NCI-H2196 (cell line): ENCODE results near the gene NPTN.
"Not testable (repeated sequence)": the region's sequence is repeated elsewhere in the genome, so short reads cannot be mapped to it uniquely, and the experiment has no call there.

Experiments used
- DNase-seq: peaks from one replicate; lab custom pipeline; 2025; ENCODE audit not compliant: unreplicated experiment; lab: John Stamatoyannopoulos, UW

NPTN gene

GRCh38 chr15:73633111-73633990 lies at the start of gene NPTN:
TSS of gene NPTN (minus strand) at chr15:73633389. CDS start at chr15:73633215, 174 bp downstream.
- DNase-seq: peak; percentile 91

DNA sequence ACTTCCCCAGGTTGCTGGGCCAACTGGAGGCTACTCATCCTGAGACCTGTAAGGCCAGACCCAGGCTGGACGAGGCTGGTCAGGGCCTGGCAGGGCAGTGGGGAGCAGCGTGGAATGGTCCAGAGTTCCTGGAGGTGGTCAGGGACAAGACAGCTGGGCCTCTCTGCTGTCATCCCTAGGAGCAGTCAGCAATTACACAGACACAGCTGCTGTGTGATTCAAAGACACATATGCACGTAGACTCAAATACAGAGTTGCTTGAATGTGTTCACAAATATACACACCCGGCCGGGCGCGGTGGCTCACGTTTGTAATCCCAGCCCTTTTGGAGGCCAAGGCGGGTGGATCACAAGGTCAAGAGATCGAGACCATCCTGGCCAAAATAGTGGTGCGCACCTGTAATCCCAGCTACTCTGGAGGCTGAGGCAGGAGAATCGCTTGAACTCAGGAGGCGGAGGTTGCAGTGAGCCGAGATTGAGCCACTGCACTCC lies 49.5 kb upstream of the NPTN start:
- no peak for DNase-seq

DNA sequence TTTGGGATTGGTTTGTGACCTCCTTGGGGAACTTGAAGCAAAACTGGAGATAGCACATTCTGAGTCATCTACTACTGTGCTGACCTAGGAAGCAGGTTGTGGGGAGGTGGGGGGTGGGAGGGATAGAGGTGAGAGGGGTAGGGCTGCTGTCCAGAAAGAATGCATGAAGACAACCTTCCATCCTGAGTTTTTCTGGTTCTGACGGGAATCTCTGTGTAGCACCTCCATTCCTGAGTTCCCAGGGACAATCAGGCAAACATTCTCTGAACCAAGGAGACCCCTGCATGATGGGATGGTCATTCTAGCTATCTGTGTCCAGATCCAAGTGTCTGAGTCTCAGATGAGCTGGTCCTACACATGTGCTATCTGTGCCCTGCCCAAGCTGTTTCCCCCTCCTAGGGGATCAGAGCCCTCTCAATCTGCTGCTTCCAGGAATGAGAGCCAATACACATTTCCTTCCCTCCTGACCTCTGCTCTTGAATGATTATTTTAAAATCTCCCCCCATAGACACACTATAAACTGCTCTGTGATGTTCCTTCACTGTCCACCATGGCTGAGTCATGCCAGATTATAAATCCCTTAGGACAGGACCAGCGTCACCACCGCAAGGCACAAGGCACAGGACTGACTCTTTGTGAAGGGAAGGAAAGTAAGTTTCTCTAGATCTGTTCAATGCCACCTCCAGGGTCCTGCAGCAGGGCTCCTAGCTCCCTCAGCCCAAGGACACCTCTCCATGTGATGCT lies 48.8 kb upstream of the NPTN start:
- DNase-seq: no peak

GRCh38 chr15:73681063-73681462 lies 47.9 kb upstream of the NPTN start:
- no peak for DNase-seq

GRCh38 chr15:73680549-73680948 lies 47.4 kb upstream of the NPTN start:
- DNase-seq: no peak

GRCh38 chr15:73679964-73680363 lies 46.8 kb upstream of the NPTN start:
- DNase-seq: no peak

GRCh38 chr15:73679180-73679579 lies 46.0 kb upstream of the NPTN start:
- no peak for DNase-seq

DNA sequence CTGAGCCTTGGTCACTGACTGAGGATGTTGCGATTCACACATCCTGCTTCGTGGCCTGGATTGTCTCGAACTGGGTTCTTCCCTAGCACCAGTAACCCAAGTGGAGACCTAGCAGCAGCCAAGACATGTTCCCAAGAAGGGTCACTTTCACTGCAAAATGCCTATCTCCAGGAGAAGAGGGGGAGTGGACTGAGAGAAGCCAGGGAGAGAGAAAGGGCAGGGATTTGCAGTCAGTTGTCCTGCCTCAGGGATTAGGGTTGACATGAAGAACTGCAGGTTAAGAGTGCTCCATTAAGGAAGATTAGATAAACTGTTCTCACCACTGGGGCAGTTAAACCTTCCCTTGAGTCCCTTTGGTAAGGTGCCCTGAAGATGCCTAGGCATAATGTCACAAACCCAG lies 45.3 kb upstream of the NPTN start:
- DNase-seq: no peak

- no peak for DNase-seq
These were observed 44.5 kb upstream of the NPTN start for GRCh38 chr15:73677733-73678132.

DNA sequence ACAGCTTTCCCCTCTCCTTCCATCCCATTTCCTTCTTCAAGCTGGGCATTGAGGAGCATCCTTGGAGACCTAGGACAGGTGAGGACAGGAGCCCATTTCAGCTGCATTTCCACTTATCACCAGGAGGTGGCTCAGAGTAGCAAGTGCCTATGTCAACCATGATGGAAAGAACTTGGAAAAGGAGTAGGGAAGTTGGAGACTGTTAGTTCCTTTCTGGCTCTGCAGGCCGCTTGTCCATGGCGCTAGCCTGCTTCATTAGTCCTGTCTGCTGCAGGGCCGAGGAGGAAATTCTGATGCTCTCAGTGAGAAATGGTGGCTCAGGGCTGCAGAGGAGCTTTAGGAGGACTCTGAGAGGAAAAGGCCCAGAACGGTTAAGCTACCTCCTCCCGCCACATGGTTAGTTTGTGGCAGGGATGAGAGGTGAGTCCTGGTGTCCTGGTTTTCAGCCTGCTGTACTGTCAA lies 44.0 kb upstream of the NPTN start:
- DNase-seq: peak; percentile 46

DNA sequence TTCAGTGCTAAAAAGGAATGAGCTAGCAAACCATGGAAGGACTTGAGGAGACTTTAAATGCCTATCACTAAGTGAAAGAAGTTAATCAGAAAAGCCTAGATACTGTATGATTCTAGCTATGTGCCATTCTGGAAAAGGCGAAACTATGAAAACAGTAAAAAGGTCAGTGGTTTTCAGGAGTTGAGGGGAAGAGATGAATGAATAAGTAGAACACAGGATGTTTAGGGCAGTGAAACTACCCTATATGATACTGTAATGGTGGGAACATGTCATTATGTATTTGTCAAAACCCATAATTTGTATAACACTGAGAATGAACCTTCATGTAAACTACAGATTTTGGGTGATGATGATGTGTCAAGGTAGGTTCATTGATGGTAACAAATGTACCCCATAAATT lies 41.4 kb upstream of the NPTN start:
- no peak for DNase-seq

DNA sequence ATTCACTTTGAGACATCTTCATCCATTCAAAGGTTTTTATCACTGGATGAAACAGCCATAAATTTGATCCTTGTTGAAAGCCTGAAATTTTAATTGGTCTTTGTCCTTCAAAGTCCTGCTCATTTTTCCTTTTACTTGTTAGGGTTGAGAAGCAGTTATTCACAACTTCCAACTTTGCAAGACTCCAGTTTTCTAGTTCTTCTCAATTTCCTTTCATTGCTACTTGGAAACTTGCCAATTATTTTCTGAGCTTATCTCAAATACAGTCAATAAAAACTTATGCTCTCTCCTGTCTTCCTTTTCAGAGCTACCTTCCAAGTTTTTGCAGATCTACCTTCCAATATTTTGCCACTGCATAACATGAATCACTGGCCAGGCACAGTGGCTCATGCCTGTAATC lies 27.3 kb upstream of the NPTN start:
- no peak for DNase-seq

- DNase-seq: no peak
These were observed 25.5 kb upstream of the NPTN start for GRCh38 chr15:73658645-73659044.

DNA sequence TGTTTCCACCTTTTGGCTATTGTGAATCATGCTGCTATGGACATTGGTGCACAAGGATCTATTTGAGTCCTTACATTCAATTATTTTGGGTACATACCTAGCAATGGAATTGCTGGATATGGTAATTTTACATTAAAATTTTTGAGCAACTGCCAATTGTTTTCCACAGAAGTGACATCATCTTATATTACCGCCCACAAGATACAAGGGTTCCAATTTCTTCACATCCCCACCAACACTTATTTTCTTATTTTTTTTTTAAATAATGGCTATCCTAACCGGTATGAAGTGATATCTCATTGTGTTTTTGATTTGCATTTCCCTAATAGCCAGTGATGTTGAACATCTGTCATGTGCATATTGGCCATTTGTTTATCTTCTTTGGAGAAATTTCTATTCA lies 22.5 kb upstream of the NPTN start:
- DNase-seq: no peak

GRCh38 chr15:73654659-73655058 lies 21.5 kb upstream of the NPTN start:
- DNase-seq: no peak

- no peak for DNase-seq
These were observed 17.4 kb upstream of the NPTN start for GRCh38 chr15:73650416-73651126.

- no peak for DNase-seq
These were observed 14.8 kb upstream of the NPTN start for GRCh38 chr15:73648014-73648295.

- DNase-seq: no peak
These were observed 14.2 kb upstream of the NPTN start for GRCh38 chr15:73647259-73648013.

DNA sequence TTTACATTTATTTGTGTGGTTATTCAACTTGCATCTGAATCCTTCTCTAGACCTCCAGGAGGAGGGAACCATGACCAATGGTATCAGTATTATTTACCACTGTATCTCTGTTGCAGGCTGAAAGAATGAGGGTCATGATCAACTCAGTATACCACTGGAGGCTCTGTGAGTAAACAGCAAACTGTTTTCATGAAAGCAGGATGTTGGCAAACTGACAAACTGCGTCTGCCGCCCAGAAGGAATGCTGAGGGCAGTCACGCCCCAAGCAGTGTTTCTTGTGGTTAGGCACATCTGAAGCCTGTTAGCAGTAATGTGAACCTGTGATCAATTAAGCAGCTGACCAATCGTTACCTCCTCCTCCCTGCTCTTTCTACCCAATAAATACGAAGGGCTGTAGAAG lies 6.3 kb upstream of the NPTN start:
- DNase-seq: not testable (repeated sequence)

DNA sequence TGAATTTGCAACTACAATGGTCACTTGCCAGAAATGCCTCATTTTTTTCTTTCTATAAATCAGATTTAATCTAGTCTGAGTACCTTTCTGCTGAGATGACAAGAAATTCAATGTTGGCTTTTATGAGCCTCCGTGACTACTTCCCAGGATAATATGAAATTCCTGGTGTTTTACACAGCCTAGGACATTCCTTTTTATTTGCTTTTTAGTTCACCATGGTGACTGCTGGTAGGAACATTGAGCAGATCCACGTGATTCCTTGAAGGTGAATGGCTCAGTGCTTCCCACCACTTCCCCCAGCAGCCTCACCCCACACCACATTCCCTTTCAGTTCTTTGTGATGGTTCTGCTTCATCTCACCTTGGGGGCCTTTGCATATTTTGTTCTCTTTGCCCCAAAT lies 4.3 kb upstream of the NPTN start:
- no peak for DNase-seq

GRCh38 chr15:73633991-73634495 lies 854 bp upstream of the NPTN start:
- DNase-seq: no peak
